HG03060 (cell line): Measurements from ENCODE around the gene LAMC3.
"Not testable (repeated sequence)": the region's sequence is repeated elsewhere in the genome, so short reads cannot be mapped to it uniquely, and the experiment has no call there.

Source experiments
- ATAC-seq: cut with Tn5 transposase; IDR thresholded peaks from one replicate; pipeline ENCODE4 v1.9.1; 2021; ENCODE audit warnings: low read depth, moderate number of reproducible peaks; ENCODE audit not compliant: unreplicated experiment

The LAMC3 gene

GRCh38 chr9:131111854-131112311, 102.9 kb downstream of the LAMC3 start:
- no peak for ATAC-seq

- no peak for ATAC-seq
Measured at GRCh38 chr9:131112374-131113154, 103.6 kb downstream of the LAMC3 start.

- ATAC-seq = no peak
Measured at GRCh38 chr9:131113655-131114054, 104.7 kb downstream of the LAMC3 start.

- no peak for ATAC-seq
Measured at GRCh38 chr9:131114084-131114535, 105.1 kb downstream of the LAMC3 start.

- not testable (repeated sequence) for ATAC-seq
Measured at GRCh38 chr9:131115360-131115742, 106.4 kb downstream of the LAMC3 start.

- no peak for ATAC-seq
Measured at GRCh38 chr9:131116281-131117120, 107.5 kb downstream of the LAMC3 start.

GRCh38 chr9:131117121-131117761, 108.3 kb downstream of the LAMC3 start:
- ATAC-seq = no peak

- ATAC-seq = no peak
Measured at GRCh38 chr9:131117762-131118145, 108.8 kb downstream of the LAMC3 start.

GRCh38 chr9:131119600-131119999, 110.6 kb downstream of the LAMC3 start:
- no peak for ATAC-seq

GRCh38 chr9:131120620-131121228, 111.8 kb downstream of the LAMC3 start:
- ATAC-seq = no peak

GRCh38 chr9:131121346-131121745, 112.4 kb downstream of the LAMC3 start:
- no peak for ATAC-seq

- ATAC-seq = no peak
Measured at GRCh38 chr9:131122158-131122557, 113.2 kb downstream of the LAMC3 start.

- ATAC-seq = no peak
Measured at GRCh38 chr9:131125038-131125287, 116.0 kb downstream of the LAMC3 start.

- ATAC-seq = peak; percentile 74
Measured at GRCh38 chr9:131125288-131126058, 116.5 kb downstream of the LAMC3 start, which contains the start of gene NUP214. Gene NUP214 (plus strand): TSS chr9:131125586. CDS start chr9:131125705, 119 bp downstream.

- ATAC-seq = no peak
Measured at GRCh38 chr9:131126059-131126426, 117.1 kb downstream of the LAMC3 start.

- ATAC-seq = no peak
Measured at GRCh38 chr9:131129183-131129582, 120.2 kb downstream of the LAMC3 start.

- no peak for ATAC-seq
Measured at GRCh38 chr9:131138676-131139075, 129.7 kb downstream of the LAMC3 start.

- ATAC-seq = no peak
Measured at GRCh38 chr9:131140112-131140511, 131.1 kb downstream of the LAMC3 start.

- no peak for ATAC-seq
Measured at GRCh38 chr9:131140550-131140949, 131.6 kb downstream of the LAMC3 start.

- no peak for ATAC-seq
Measured at GRCh38 chr9:131142160-131142559, 133.2 kb downstream of the LAMC3 start.
